H1 (cell line): ENCODE data around the gene FGF19.

ENCODE experiments used
- CREB1 ChIP-seq: IDR thresholded peaks from 2 replicates; pipeline ENCODE4 v1.6.1; 2012; ENCODE audit warnings: inconsistent platforms
- EP300 ChIP-seq, 2 experiments: IDR thresholded peaks; 1 replicate in 1 of 2; 2 replicates in 1 of 2; pipeline ENCODE4 v1.6.1; 2011 to 2012; ENCODE audit warnings: low read depth in 2 of 2, low read length in 2 of 2, mild to moderate bottlenecking in 2 of 2, borderline replicate concordance in 1 of 2, inconsistent platforms in 1 of 2, moderate library complexity in 1 of 2
- MAFK ChIP-seq: IDR thresholded peaks from 2 replicates; pipeline ENCODE4 v1.6.1; 2012; ENCODE audit warnings: low read depth, mild to moderate bottlenecking, improper control_type of control experiment, low read length
- PHF8 ChIP-seq: fragments of 200-600 bp; sonication (generic); conservative IDR thresholded peaks from 2 replicates; pipeline ENCODE4 v1.7.1; 2012; ENCODE audit warnings: low read depth, mild to moderate bottlenecking, inconsistent platforms, low read length, moderate library complexity
- POLR2A ChIP-seq, 2 experiments: IDR thresholded peaks; 1 replicate in 1 of 2; 2 replicates in 1 of 2; pipeline ENCODE4 v1.6.1; 2011; ENCODE audit warnings: low read depth in 2 of 2, low read length in 2 of 2, mild to moderate bottlenecking in 2 of 2; ENCODE audit errors: control extremely low read depth in 1 of 2
- RNF2 ChIP-seq: fragments of 200-900, 300-1000 bp; sonication (generic); IDR thresholded peaks from 2 replicates; pipeline ENCODE4 v1.7.1; 2016; ENCODE audit warnings: borderline replicate concordance, low read depth, mild to moderate bottlenecking, antibody characterized with exemption, low read length; ENCODE audit not compliant: poor library complexity, severe bottlenecking; ENCODE audit errors: missing control alignments
- ZNF274 ChIP-seq: IDR thresholded peaks from 2 replicates; pipeline ENCODE4 v1.7.0; 2012; ENCODE audit warnings: low read length, borderline replicate concordance; ENCODE audit errors: extremely low read depth
- TF ChIP-seq, protein P1 (sequence below): IDR thresholded peaks from 2 replicates; pipeline ENCODE4 v1.6.1; 2012; ENCODE audit warnings: inconsistent platforms
- TF ChIP-seq, protein P2 (sequence below), 3 experiments: IDR thresholded peaks; 1 replicate in 2 of 3; 2 replicates in 1 of 3; pipeline versions ENCODE4 v1.5.1 to v1.6.1; 2011; ENCODE audit warnings: low read length in 3 of 3, mild to moderate bottlenecking in 3 of 3, inconsistent platforms in 2 of 3, low read depth in 1 of 3, moderate library complexity in 1 of 3; ENCODE audit not compliant: insufficient read depth in 1 of 3; ENCODE audit errors: control extremely low read depth in 1 of 3

- TF ChIP-seq MAFK, result no peak
- no peak for TF ChIP-seq POLR2A (IDR thresholded peaks at IDR 0.05; ENCODE audit: control extremely low read depth in 1 of 2, low read depth in 2 of 2, low read length in 2 of 2)
- TF ChIP-seq ZNF274, result no peak
- TF ChIP-seq, protein P1, sequence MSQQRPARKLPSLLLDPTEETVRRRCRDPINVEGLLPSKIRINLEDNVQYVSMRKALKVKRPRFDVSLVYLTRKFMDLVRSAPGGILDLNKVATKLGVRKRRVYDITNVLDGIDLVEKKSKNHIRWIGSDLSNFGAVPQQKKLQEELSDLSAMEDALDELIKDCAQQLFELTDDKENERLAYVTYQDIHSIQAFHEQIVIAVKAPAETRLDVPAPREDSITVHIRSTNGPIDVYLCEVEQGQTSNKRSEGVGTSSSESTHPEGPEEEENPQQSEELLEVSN, result no peak
- TF ChIP-seq, protein P2, sequence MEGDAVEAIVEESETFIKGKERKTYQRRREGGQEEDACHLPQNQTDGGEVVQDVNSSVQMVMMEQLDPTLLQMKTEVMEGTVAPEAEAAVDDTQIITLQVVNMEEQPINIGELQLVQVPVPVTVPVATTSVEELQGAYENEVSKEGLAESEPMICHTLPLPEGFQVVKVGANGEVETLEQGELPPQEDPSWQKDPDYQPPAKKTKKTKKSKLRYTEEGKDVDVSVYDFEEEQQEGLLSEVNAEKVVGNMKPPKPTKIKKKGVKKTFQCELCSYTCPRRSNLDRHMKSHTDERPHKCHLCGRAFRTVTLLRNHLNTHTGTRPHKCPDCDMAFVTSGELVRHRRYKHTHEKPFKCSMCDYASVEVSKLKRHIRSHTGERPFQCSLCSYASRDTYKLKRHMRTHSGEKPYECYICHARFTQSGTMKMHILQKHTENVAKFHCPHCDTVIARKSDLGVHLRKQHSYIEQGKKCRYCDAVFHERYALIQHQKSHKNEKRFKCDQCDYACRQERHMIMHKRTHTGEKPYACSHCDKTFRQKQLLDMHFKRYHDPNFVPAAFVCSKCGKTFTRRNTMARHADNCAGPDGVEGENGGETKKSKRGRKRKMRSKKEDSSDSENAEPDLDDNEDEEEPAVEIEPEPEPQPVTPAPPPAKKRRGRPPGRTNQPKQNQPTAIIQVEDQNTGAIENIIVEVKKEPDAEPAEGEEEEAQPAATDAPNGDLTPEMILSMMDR (IDR thresholded peaks at IDR 0.05; ENCODE audit: control extremely low read depth in 1 of 3, insufficient read depth in 1 of 3, low read depth in 1 of 3, low read length in 3 of 3), result peak; percentile 47 to 74 (median 54)
- TF ChIP-seq CREB1, result no peak
- TF ChIP-seq RNF2, result no peak
- TF ChIP-seq PHF8, result no peak
- TF ChIP-seq EP300 (IDR thresholded peaks at IDR 0.05; ENCODE audit: borderline replicate concordance in 1 of 2, low read depth in 2 of 2, low read length in 2 of 2), result no peak
Observed at GRCh38 chr11:69662021-69662698, 41.7 kb downstream of the FGF19 start.
